Measurements from ENCODE around the gene TREX2.

DNA sequence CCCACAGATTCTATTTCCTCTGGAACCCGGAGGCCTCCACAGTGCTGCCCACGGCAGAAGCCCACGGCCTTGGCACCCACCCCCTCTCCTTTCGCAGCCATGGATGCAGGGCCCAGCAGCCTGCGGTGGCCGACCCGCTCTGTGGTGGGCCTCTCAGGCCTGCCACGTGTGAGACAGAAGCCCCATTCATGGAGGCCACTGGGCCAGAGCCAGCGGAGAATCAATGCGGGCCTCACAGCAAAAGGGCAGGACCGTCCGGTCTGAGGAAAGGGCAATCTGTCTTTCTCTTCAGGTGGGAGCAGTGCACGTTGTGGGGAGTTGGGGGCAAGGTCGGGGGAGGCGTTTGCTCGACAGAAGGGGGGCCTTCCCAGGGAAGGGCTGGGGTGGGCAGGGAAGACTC is 32.9 kb upstream of the TREX2 start:
- TF ChIP-seq, protein P1, sequence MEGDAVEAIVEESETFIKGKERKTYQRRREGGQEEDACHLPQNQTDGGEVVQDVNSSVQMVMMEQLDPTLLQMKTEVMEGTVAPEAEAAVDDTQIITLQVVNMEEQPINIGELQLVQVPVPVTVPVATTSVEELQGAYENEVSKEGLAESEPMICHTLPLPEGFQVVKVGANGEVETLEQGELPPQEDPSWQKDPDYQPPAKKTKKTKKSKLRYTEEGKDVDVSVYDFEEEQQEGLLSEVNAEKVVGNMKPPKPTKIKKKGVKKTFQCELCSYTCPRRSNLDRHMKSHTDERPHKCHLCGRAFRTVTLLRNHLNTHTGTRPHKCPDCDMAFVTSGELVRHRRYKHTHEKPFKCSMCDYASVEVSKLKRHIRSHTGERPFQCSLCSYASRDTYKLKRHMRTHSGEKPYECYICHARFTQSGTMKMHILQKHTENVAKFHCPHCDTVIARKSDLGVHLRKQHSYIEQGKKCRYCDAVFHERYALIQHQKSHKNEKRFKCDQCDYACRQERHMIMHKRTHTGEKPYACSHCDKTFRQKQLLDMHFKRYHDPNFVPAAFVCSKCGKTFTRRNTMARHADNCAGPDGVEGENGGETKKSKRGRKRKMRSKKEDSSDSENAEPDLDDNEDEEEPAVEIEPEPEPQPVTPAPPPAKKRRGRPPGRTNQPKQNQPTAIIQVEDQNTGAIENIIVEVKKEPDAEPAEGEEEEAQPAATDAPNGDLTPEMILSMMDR (IDR thresholded peaks at IDR 0.05), result no peak
- no peak for TF ChIP-seq POLR2A (IDR thresholded peaks at IDR 0.05)
